IPS-15b (cell line): Measurements from ENCODE around the gene ZYX.
A peak's percentile ranks its signal among the peaks of the same experiment; 100 is the strongest.

ENCODE experiments used
- H3K27me3 ChIP-seq: one replicate; pipeline ENCODE4 v1.6.1; 2013; ENCODE audit warnings: low read length; ENCODE audit not compliant: control insufficient read depth, insufficient read depth
- H3K36me3 ChIP-seq: one replicate; pipeline ENCODE4 v1.6.1; 2013; ENCODE audit warnings: low read length; ENCODE audit not compliant: control insufficient read depth, insufficient read depth
- H3K4me1 ChIP-seq: one replicate; pipeline ENCODE4 v1.6.1; 2013; ENCODE audit warnings: mild to moderate bottlenecking, low read length; ENCODE audit not compliant: control insufficient read depth, insufficient read depth
- H3K4me3 ChIP-seq: one replicate; pipeline ENCODE4 v1.5.1; 2013; ENCODE audit warnings: low read depth, low read length
- H3K9ac ChIP-seq: one replicate; pipeline ENCODE4 v1.6.1; 2013; ENCODE audit warnings: low read depth, mild to moderate bottlenecking, low read length
- H3K9me3 ChIP-seq: one replicate; pipeline ENCODE4 v1.6.1; 2013; ENCODE audit warnings: mild to moderate bottlenecking, low read length; ENCODE audit not compliant: control insufficient read depth, insufficient read depth

The ZYX gene

GRCh38 chr7:143381427-143382125 is 431 bp downstream of the ZYX start:
- H3K9me3 ChIP-seq = no peaks in the 10 kb centered on the region
- peaks cover 11% of the 10 kb centered on the region for H3K4me1 ChIP-seq
- H3K36me3 ChIP-seq = peaks cover 24% of the 10 kb centered on the region
- H3K9ac ChIP-seq = peak overlapping the region; percentile 88
- no peaks in the 10 kb centered on the region for H3K27me3 ChIP-seq
- H3K4me3 ChIP-seq = peak overlapping the region; percentile 88

DNA sequence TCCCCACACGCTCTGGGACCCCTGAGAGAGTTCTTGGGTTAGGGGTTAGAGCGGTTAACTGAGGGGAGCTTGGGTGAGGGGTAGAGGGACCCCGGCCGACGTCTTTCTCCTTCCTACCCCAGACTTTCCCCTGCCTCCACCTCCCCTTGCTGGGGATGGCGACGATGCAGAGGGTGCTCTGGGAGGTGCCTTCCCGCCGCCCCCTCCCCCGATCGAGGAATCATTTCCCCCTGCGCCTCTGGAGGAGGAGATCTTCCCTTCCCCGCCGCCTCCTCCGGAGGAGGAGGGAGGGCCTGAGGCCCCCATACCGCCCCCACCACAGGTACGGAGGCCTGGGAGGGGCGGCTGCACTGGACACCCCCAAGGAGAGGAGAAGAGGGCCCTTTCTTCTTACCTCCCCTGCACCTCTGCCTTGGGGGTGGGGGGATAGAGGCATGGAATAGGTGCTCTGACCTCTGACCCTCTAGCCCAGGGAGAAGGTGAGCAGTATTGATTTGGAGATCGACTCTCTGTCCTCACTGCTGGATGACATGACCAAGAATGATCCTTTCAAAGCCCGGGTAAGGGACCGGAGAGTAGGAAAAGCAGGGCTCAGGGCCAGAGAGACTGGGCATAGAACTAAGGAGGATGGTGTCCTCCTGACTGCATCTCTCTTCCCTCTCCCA is 1.1 kb downstream of the ZYX start:
- H3K4me3 ChIP-seq = peak overlapping the region; percentile 88

GRCh38 chr7:143382791-143383641 is 1.9 kb downstream of the ZYX start:
- Histone ChIP-seq H3K9ac (peak overlapping the region; percentile 88), H3K36me3 (peaks cover 29% of the 10 kb centered on the region), H3K9me3 (no peaks in the 10 kb centered on the region), H3K4me3 (peak overlapping the region; percentile 88), H3K27me3 (no peaks in the 10 kb centered on the region), H3K4me1 (peaks cover 11% of the 10 kb centered on the region)

More for the DNA sequence above, 1.1 kb downstream of the ZYX start:
- H3K4me1 ChIP-seq = peaks cover 11% of the 10 kb centered on the region
- peak overlapping the region; percentile 88 for H3K9ac ChIP-seq
- H3K9me3 ChIP-seq = no peaks in the 10 kb centered on the region
- no peaks in the 10 kb centered on the region for H3K27me3 ChIP-seq
- peaks cover 24% of the 10 kb centered on the region for H3K36me3 ChIP-seq

GRCh38 chr7:143383642-143383957 is 2.5 kb downstream of the ZYX start:
- no peak overlapping the region for H3K9ac ChIP-seq
- H3K4me3 ChIP-seq = no peak overlapping the region
- H3K36me3 ChIP-seq = peaks cover 32% of the 10 kb centered on the region
- H3K27me3 ChIP-seq = no peaks in the 10 kb centered on the region
- peaks cover 11% of the 10 kb centered on the region for H3K4me1 ChIP-seq
- H3K9me3 ChIP-seq = no peaks in the 10 kb centered on the region

DNA sequence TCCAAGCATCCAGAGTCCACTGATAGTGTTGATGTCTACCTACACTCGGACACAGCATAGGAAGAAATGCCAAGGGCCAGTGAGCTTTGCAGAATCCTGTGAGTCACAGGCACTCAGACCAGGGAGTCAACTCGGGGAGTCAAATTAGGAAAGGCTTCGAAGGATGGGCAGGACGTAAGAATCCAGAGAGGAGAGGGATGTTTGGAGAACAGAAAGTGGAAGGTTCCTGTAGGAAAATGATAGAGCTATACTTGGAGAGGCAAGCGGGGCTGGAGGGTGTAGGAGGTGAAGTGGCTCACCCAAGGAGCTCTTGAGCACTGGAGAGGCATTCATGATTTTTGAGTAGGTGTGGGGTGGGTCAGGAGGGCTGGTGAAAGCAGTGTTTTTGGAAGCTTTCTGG is 3.0 kb downstream of the ZYX start:
- no peaks in the 10 kb centered on the region for H3K9me3 ChIP-seq
- no peak overlapping the region for H3K9ac ChIP-seq
- no peaks in the 10 kb centered on the region for H3K27me3 ChIP-seq
- H3K36me3 ChIP-seq = peaks cover 37% of the 10 kb centered on the region
- H3K4me3 ChIP-seq = no peak overlapping the region
- peaks cover 8% of the 10 kb centered on the region for H3K4me1 ChIP-seq

DNA sequence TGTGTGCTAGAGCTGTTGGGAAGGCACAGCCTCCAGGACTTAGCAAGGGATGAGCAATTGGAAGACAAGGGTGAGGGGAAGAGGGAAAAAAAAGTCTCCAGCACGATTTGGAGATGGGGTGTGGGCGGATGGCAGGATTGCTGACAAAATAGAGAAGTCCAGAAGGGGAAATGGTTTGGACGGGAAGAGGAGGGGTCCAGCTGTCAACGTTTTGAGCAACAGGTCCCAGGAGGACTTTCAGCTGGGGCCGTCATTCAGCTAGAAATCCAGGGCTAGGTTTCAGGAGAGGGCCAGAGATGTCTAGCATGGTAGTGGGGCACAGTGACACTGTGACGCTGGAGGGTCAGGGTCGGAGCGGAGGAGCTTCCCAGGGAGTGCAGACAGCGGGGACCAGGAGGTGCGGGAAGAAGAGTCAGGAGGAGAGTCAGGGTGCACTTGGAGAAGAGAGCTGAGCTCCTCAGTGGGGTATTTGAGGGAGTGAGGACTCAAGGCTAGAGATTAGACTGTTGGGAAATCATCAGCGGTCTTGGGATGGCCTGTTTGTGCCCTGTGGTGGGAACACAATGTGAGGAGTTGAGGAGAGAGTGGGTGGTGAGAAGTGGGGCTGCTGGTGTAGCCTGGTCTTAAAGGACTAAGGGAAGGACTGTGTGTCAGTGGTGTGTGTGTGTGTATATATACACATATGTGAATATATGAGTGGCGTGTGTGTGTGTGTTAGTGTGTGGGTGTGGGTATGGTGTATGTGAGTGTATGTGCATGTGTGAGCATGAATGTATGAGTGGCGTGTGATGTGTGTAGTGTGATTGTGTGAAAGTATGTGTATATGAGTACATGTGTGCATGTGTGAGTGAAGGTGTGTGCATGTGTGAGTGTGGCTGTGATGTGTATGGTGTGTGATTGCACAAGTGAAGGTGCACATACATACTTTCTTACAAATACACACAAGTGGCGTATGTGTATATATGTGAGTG is 3.8 kb downstream of the ZYX start:
- Histone ChIP-seq H3K36me3 (peaks cover 45% of the 10 kb centered on the region), H3K27me3 (no peaks in the 10 kb centered on the region), H3K9me3 (no peaks in the 10 kb centered on the region), H3K4me1 (peaks cover under 1% of the 10 kb centered on the region), H3K4me3 (no peak overlapping the region), H3K9ac (no peak overlapping the region)

DNA sequence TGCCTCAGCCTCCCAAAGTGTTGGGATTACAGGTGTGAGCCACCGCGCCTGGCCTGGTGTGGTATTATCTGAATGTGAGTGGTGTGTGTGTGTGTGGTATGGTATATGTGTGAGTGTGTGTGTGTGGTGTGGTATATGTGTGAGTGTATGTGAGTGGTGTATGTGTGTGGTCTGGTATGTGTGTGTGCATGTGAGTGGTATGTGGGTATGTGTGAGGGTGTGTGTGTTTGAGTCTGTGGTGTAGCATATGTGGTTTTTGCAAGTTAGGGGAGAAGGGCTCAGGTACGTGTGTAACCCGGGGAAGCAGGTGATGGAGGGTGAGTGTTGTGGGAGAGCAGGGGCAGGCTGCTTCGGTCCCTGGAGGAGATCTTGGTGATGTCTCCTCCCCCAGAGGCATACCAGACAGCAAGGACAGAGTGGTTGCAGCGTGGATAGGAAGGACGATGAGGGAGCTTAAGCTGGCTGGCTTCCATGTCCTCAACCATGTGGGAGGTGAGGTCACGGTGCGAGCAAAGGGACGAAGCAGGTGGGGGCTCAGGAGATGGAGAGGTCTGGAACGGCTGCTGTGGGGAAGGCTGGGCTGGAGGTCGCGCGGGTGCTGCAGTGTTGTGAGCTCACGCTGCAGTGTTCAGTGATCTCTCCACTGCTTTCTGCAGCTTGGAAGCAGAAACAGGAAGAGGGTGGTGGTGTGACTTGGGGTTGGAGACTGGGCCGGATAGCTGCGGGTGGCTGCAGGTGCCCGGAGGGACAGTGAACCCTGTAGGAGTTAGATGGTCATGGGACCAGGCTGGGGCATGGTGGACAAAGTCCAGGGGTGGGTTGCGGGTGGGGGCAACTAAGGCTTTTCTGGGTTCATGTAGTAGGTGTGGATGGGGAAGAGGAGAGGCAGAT is 5.0 kb downstream of the ZYX start:
- no peak overlapping the region for H3K9ac ChIP-seq
- no peaks in the 10 kb centered on the region for H3K27me3 ChIP-seq
- no peaks in the 10 kb centered on the region for H3K9me3 ChIP-seq
- no peaks in the 10 kb centered on the region for H3K4me1 ChIP-seq
- H3K36me3 ChIP-seq = peaks cover 57% of the 10 kb centered on the region
- no peak overlapping the region for H3K4me3 ChIP-seq

- no peaks in the 10 kb centered on the region for H3K4me1 ChIP-seq
- H3K36me3 ChIP-seq = peaks cover 67% of the 10 kb centered on the region
- H3K9ac ChIP-seq = no peak overlapping the region
- H3K4me3 ChIP-seq = no peak overlapping the region
- H3K9me3 ChIP-seq = no peaks in the 10 kb centered on the region
- H3K27me3 ChIP-seq = no peaks in the 10 kb centered on the region
These were observed 6.2 kb downstream of the ZYX start for GRCh38 chr7:143387156-143387975.

DNA sequence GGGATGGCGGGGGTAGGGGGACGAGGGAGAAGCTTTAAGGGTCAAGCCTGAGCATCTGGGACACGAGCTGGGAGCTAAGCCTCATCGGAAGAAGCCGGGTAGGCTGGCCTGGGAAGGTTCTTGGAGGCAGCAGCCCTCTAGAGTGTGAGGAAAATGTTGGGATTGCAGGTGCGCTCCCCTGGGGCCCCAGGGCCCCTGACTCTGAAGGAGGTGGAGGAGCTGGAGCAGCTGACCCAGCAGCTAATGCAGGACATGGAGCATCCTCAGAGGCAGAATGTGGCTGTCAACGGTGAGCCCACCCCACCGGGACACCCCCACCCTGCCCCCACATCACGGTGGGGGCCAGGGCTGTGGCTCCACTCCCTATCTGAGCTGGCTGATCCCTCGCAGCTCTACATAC is 6.9 kb downstream of the ZYX start:
- H3K27me3 ChIP-seq = no peaks in the 10 kb centered on the region
- no peaks in the 10 kb centered on the region for H3K4me1 ChIP-seq
- H3K36me3 ChIP-seq = peaks cover 67% of the 10 kb centered on the region
- no peak overlapping the region for H3K9ac ChIP-seq
- H3K9me3 ChIP-seq = no peaks in the 10 kb centered on the region
- H3K4me3 ChIP-seq = no peak overlapping the region

- Histone ChIP-seq H3K9ac (no peak overlapping the region), H3K36me3 (peaks cover 70% of the 10 kb centered on the region), H3K27me3 (no peaks in the 10 kb centered on the region), H3K4me3 (no peak overlapping the region), H3K4me1 (no peaks in the 10 kb centered on the region), H3K9me3 (no peaks in the 10 kb centered on the region)
These were observed 7.5 kb downstream of the ZYX start for GRCh38 chr7:143388491-143389101.
